ENCODE measurements around the gene KRTAP10-6.

Gene KRTAP10-6

GRCh38 chr21:44626262-44626661 is 34.0 kb upstream of the KRTAP10-6 start:
- peaks cover 11% of the 10 kb centered on the region for H3K4me1 Mint-ChIP-seq
- H3K36me3 Mint-ChIP-seq = peaks cover 25% of the 10 kb centered on the region
- no peak for ATAC-seq
- H3K9me3 Mint-ChIP-seq = peaks cover 36% of the 10 kb centered on the region
- H3K27ac Mint-ChIP-seq = no peak overlapping the region
- no peak overlapping the region for H3K4me3 Mint-ChIP-seq
- peaks cover 36% of the 10 kb centered on the region for H3K27me3 Mint-ChIP-seq

GRCh38 chr21:44625756-44626155 is 33.5 kb upstream of the KRTAP10-6 start:
- ATAC-seq = no peak
- H3K9me3 Mint-ChIP-seq = peaks cover 33% of the 10 kb centered on the region
- H3K4me1 Mint-ChIP-seq = peaks cover 11% of the 10 kb centered on the region
- peaks cover 22% of the 10 kb centered on the region for H3K36me3 Mint-ChIP-seq
- H3K4me3 Mint-ChIP-seq = no peak overlapping the region
- H3K27ac Mint-ChIP-seq = no peak overlapping the region
- H3K27me3 Mint-ChIP-seq = peaks cover 36% of the 10 kb centered on the region

GRCh38 chr21:44623575-44623974 is 31.3 kb upstream of the KRTAP10-6 start:
- Mint-ChIP-seq H3K4me3 (no peak overlapping the region), H3K4me1 (peaks cover 9% of the 10 kb centered on the region), H3K9me3 (peaks cover 37% of the 10 kb centered on the region), H3K27me3 (peaks cover 36% of the 10 kb centered on the region), H3K27ac (no peak overlapping the region), H3K36me3 (peaks cover 39% of the 10 kb centered on the region)
- ATAC-seq = no peak

GRCh38 chr21:44619886-44620285 is 27.6 kb upstream of the KRTAP10-6 start:
- Mint-ChIP-seq H3K27me3 (peaks cover 26% of the 10 kb centered on the region), H3K4me1 (peaks cover 14% of the 10 kb centered on the region), H3K36me3 (peaks cover 39% of the 10 kb centered on the region), H3K27ac (no peak overlapping the region), H3K9me3 (peaks cover 39% of the 10 kb centered on the region), H3K4me3 (no peak overlapping the region)
- no peak for ATAC-seq

GRCh38 chr21:44618909-44619308 is 26.6 kb upstream of the KRTAP10-6 start:
- peak overlapping the region; percentile 69 for H3K27ac Mint-ChIP-seq
- peaks cover 31% of the 10 kb centered on the region for H3K9me3 Mint-ChIP-seq
- peaks cover 30% of the 10 kb centered on the region for H3K36me3 Mint-ChIP-seq
- no peak for ATAC-seq
- H3K4me1 Mint-ChIP-seq = peaks cover 14% of the 10 kb centered on the region
- peaks cover 29% of the 10 kb centered on the region for H3K27me3 Mint-ChIP-seq
- H3K4me3 Mint-ChIP-seq = no peak overlapping the region

GRCh38 chr21:44618504-44618903 is 26.2 kb upstream of the KRTAP10-6 start:
- Mint-ChIP-seq H3K27ac (peak overlapping the region; percentile 69), H3K4me3 (no peak overlapping the region), H3K9me3 (peaks cover 27% of the 10 kb centered on the region), H3K36me3 (peaks cover 26% of the 10 kb centered on the region), H3K27me3 (peaks cover 28% of the 10 kb centered on the region), H3K4me1 (peaks cover 14% of the 10 kb centered on the region)
- ATAC-seq = no peak

- Mint-ChIP-seq H3K4me3 (no peak overlapping the region), H3K27me3 (peaks cover 41% of the 10 kb centered on the region), H3K36me3 (peaks cover 34% of the 10 kb centered on the region), H3K27ac (no peak overlapping the region), H3K4me1 (peaks cover 14% of the 10 kb centered on the region), H3K9me3 (peaks cover 26% of the 10 kb centered on the region)
- ATAC-seq = no peak
Measured at GRCh38 chr21:44617071-44617501, 24.8 kb upstream of the KRTAP10-6 start.

- no peak for ATAC-seq
- H3K4me1 Mint-ChIP-seq = peaks cover 14% of the 10 kb centered on the region
- no peak overlapping the region for H3K4me3 Mint-ChIP-seq
- peaks cover 41% of the 10 kb centered on the region for H3K27me3 Mint-ChIP-seq
- H3K9me3 Mint-ChIP-seq = peaks cover 29% of the 10 kb centered on the region
- H3K36me3 Mint-ChIP-seq = peaks cover 35% of the 10 kb centered on the region
- H3K27ac Mint-ChIP-seq = no peak overlapping the region
Measured at GRCh38 chr21:44616591-44616926, 24.3 kb upstream of the KRTAP10-6 start.

GRCh38 chr21:44615911-44616590 is 23.7 kb upstream of the KRTAP10-6 start:
- H3K4me1 Mint-ChIP-seq = peaks cover 14% of the 10 kb centered on the region

GRCh38 chr21:44615466-44615865 is 23.2 kb upstream of the KRTAP10-6 start:
- Mint-ChIP-seq H3K9me3 (peaks cover 32% of the 10 kb centered on the region), H3K4me1 (peaks cover 14% of the 10 kb centered on the region), H3K27me3 (peaks cover 41% of the 10 kb centered on the region), H3K4me3 (no peak overlapping the region), H3K36me3 (peaks cover 34% of the 10 kb centered on the region), H3K27ac (no peak overlapping the region)
- ATAC-seq = no peak

More at GRCh38 chr21:44615911-44616590, 23.7 kb upstream of the KRTAP10-6 start:
- no peak overlapping the region for H3K27ac Mint-ChIP-seq
- peaks cover 39% of the 10 kb centered on the region for H3K36me3 Mint-ChIP-seq
- no peak overlapping the region for H3K4me3 Mint-ChIP-seq
- ATAC-seq = no peak
- H3K27me3 Mint-ChIP-seq = peaks cover 41% of the 10 kb centered on the region
- H3K9me3 Mint-ChIP-seq = peaks cover 33% of the 10 kb centered on the region

GRCh38 chr21:44614961-44615391 is 22.7 kb upstream of the KRTAP10-6 start:
- Mint-ChIP-seq H3K4me3 (no peak overlapping the region), H3K27ac (no peak overlapping the region), H3K9me3 (peaks cover 30% of the 10 kb centered on the region), H3K4me1 (peaks cover 14% of the 10 kb centered on the region), H3K36me3 (peaks cover 30% of the 10 kb centered on the region), H3K27me3 (peaks cover 41% of the 10 kb centered on the region)
- no peak for ATAC-seq

- peaks cover 41% of the 10 kb centered on the region for H3K27me3 Mint-ChIP-seq
- peak overlapping the region; percentile 45 for H3K27ac Mint-ChIP-seq
- H3K4me1 Mint-ChIP-seq = peaks cover 11% of the 10 kb centered on the region
- H3K9me3 Mint-ChIP-seq = peaks cover 30% of the 10 kb centered on the region
- H3K36me3 Mint-ChIP-seq = peaks cover 29% of the 10 kb centered on the region
- no peak for ATAC-seq
- no peak overlapping the region for H3K4me3 Mint-ChIP-seq
Measured at GRCh38 chr21:44614161-44614631, 21.9 kb upstream of the KRTAP10-6 start.

GRCh38 chr21:44613386-44614155 is 21.3 kb upstream of the KRTAP10-6 start:
- Mint-ChIP-seq H3K4me3 (no peak overlapping the region), H3K27me3 (peaks cover 41% of the 10 kb centered on the region)
- no peak for ATAC-seq

GRCh38 chr21:44612669-44613229 is 20.4 kb upstream of the KRTAP10-6 start:
- H3K4me3 Mint-ChIP-seq = no peak overlapping the region
- H3K27ac Mint-ChIP-seq = no peak overlapping the region
- peaks cover 28% of the 10 kb centered on the region for H3K36me3 Mint-ChIP-seq

More at GRCh38 chr21:44613386-44614155, 21.3 kb upstream of the KRTAP10-6 start:
- peaks cover 5% of the 10 kb centered on the region for H3K4me1 Mint-ChIP-seq
- H3K9me3 Mint-ChIP-seq = peaks cover 33% of the 10 kb centered on the region
- peaks cover 29% of the 10 kb centered on the region for H3K36me3 Mint-ChIP-seq
- peak overlapping the region; percentile 45 for H3K27ac Mint-ChIP-seq

GRCh38 chr21:44612029-44612486 is 19.8 kb upstream of the KRTAP10-6 start, which contains the start of gene KRTAP10-8:
Gene KRTAP10-8 (plus strand): TSS chr21:44612079. CDS start chr21:44612101, 22 bp downstream.
- Mint-ChIP-seq H3K27me3 (peaks cover 42% of the 10 kb centered on the region), H3K4me3 (no peak within 1 kb of the TSS), H3K36me3 (peaks cover 28% of the 10 kb centered on the region), H3K27ac (no peak within 1 kb of the TSS), H3K4me1 (no peaks in the 10 kb centered on the region), H3K9me3 (peaks cover 31% of the 10 kb centered on the region)
- no peak for ATAC-seq

More at GRCh38 chr21:44612669-44613229, 20.4 kb upstream of the KRTAP10-6 start:
- no peak for ATAC-seq
- Mint-ChIP-seq H3K9me3 (peaks cover 31% of the 10 kb centered on the region), H3K4me1 (no peaks in the 10 kb centered on the region), H3K27me3 (peaks cover 41% of the 10 kb centered on the region)
